ENCODE results near the gene ZIC2.
A peak's percentile ranks its signal among the peaks of the same experiment; 100 is the strongest.

ZIC2 gene

GRCh38 chr13:99959127-99959539, 22.5 kb upstream of the ZIC2 start:
- DNase-seq = peak in 5 of 58 donors; percentile 33 to 46 (median 39)

- DNase-seq = peak in 28 of 58 donors; percentile 15 to 78 (median 42)
Observed at GRCh38 chr13:99959540-99960230, 21.9 kb upstream of the ZIC2 start.

GRCh38 chr13:99960663-99961311, 20.8 kb upstream of the ZIC2 start:
- no peak for DNase-seq

- DNase-seq = peak in 8 of 58 donors; percentile 12 to 72 (median 33)
Observed at GRCh38 chr13:99961636-99962035, 19.9 kb upstream of the ZIC2 start.

- no peak for DNase-seq
Observed at GRCh38 chr13:99962242-99962641, 19.3 kb upstream of the ZIC2 start.

- DNase-seq = no peak
Observed at GRCh38 chr13:99963816-99964339, 17.7 kb upstream of the ZIC2 start.

GRCh38 chr13:99965329-99966000, 16.1 kb upstream of the ZIC2 start:
- DNase-seq = no peak

- no peak for DNase-seq
Observed at GRCh38 chr13:99966064-99966805, 15.3 kb upstream of the ZIC2 start.

- DNase-seq = no peak
Observed at GRCh38 chr13:99967498-99967868, 14.1 kb upstream of the ZIC2 start.

GRCh38 chr13:99967869-99968520, 13.6 kb upstream of the ZIC2 start:
- peak in 8 of 58 donors; percentile 17 to 67 (median 38) for DNase-seq

- DNase-seq = no peak
Observed at GRCh38 chr13:99968521-99969452, 12.8 kb upstream of the ZIC2 start.

- DNase-seq = no peak
Observed at GRCh38 chr13:99969453-99969918, 12.1 kb upstream of the ZIC2 start.

- DNase-seq = peak in 2 of 58 donors; percentile 29 to 41
Observed at GRCh38 chr13:99969919-99970650, 11.5 kb upstream of the ZIC2 start.

- peak in 17 of 58 donors; percentile 26 to 73 (median 51) for DNase-seq
Observed at GRCh38 chr13:99970651-99971575, 10.7 kb upstream of the ZIC2 start.

- DNase-seq = peak in 40 of 58 donors; percentile 19 to 90 (median 65)
Observed at GRCh38 chr13:99971576-99972189, 9.9 kb upstream of the ZIC2 start, which contains the start of gene ZIC5. ZIC5 (minus strand) TSS chr13:99971767; CDS start chr13:99971603, 164 bp downstream.

- DNase-seq = no peak
Observed at GRCh38 chr13:99972190-99972731, 9.3 kb upstream of the ZIC2 start.
